ENCODE data around the gene C3orf18.

DNA sequence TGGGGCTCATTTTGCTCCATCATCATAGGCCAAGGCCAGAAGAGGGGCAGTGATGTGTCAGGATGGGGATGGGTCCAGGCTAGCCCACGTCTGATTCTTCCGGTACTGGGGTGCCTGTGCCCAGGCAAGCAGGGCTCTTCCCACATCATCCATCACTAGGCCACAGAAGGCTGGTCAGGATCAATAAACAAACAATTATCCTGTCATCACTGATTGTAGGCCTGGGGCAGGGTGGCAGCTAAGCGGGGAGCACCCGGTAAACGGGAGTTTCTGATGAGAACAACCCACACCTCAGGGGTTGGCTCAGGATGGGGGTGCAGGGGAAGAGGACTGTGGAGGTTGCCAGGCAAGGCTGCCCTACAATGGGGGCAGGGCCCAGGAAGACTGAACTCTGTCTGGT is 46.0 kb downstream of the C3orf18 start:
- TF ChIP-seq FOXM1 (IDR thresholded peaks at IDR 0.05; ENCODE audit: low read depth, low read length): no peak
- TF ChIP-seq CTCF (IDR thresholded peaks at IDR 0.05 in 2 of 3, conservative IDR thresholded peaks at IDR 0.05 in 1 of 3; ENCODE audit: control insufficient read depth in 2 of 3, extremely low read depth in 1 of 3, insufficient read depth in 1 of 3, low read depth in 3 of 3, low read length in 3 of 3): no peak
- no peak for TF ChIP-seq CHD4 (IDR thresholded peaks at IDR 0.05)
- TF ChIP-seq POLR2AphosphoS5 (IDR thresholded peaks at IDR 0.05; ENCODE audit: low read length): no peak
- TF ChIP-seq STAT1 (conservative IDR thresholded peaks at IDR 0.05): no peak
- no peak for TF ChIP-seq HDAC2 (IDR thresholded peaks at IDR 0.05)
